ENCODE data around the gene DUSP14. TPM values are rescaled to one million over a fixed set of nuclear protein-coding genes. Genes with fewer than 3 reads are reported as not detected.

Gene DUSP14
- polyA plus RNA-seq, 1 experiment = 152 TPM

DNA sequence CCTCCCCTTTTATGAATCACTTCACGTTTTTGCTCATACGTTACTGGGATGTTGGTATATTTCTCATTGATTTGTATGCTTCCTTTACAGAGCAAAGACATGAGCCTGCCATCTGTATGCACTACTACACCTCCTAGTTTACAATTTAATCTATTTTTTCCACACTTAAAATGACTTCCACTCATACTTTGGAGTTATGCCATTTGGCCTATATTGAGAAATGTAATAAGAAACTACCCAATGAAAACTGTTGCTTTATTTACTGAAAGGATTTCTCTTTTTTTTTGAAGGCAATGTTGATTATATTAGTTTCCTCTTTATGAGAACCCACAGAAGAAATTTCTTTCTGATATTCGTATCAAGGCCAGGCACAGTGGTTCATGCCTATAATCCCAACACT lies 43.1 kb downstream of the DUSP14 start:
- Histone ChIP-seq H3K36me3 (ENCODE audit: control insufficient read depth, insufficient read depth, low read length) (peaks cover 15% of the 10 kb centered on the region), H3K4me3 (ENCODE audit: low read depth, low read length) (no peak overlapping the region), H3K27me3 (ENCODE audit: control insufficient read depth, insufficient read depth, low read length) (no peaks in the 10 kb centered on the region)
- POLR2A ChIA-PET = no interaction called here
- CTCF ChIA-PET = interaction anchor here (0.9 kb wide), 1 partner anchor 9 kb away, joined by 5 read pairs; no protein-coding TSS in a partner anchor
- no peak for DNase-seq (ENCODE audit: low read depth)
- TF ChIP-seq, protein P1, sequence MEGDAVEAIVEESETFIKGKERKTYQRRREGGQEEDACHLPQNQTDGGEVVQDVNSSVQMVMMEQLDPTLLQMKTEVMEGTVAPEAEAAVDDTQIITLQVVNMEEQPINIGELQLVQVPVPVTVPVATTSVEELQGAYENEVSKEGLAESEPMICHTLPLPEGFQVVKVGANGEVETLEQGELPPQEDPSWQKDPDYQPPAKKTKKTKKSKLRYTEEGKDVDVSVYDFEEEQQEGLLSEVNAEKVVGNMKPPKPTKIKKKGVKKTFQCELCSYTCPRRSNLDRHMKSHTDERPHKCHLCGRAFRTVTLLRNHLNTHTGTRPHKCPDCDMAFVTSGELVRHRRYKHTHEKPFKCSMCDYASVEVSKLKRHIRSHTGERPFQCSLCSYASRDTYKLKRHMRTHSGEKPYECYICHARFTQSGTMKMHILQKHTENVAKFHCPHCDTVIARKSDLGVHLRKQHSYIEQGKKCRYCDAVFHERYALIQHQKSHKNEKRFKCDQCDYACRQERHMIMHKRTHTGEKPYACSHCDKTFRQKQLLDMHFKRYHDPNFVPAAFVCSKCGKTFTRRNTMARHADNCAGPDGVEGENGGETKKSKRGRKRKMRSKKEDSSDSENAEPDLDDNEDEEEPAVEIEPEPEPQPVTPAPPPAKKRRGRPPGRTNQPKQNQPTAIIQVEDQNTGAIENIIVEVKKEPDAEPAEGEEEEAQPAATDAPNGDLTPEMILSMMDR (IDR thresholded peaks at IDR 0.05; ENCODE audit: insufficient read depth, low read depth, low read length) = no peak

DNA sequence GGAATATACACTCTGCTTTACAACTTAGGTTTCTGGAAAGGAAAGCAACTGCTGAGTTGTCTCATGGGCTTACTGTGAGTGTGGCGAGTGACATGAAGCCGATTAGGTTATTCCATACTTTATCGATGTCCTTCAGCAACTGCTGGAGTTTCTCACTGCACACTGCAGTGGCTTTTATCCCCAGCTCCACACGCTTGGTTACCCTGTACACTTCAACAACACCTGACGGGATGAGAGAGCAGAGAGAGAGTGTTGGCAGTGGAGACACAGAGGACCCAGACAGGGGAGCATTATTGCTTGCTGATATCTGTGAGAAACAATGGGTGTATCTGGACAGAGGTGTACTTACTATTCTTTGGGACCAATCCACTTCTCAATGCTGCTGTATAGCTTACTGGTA lies 46.2 kb downstream of the DUSP14 start:
- Histone ChIP-seq H3K36me3 (ENCODE audit: control insufficient read depth, insufficient read depth, low read length) (peaks cover 28% of the 10 kb centered on the region), H3K27me3 (ENCODE audit: control insufficient read depth, insufficient read depth, low read length) (no peaks in the 10 kb centered on the region), H3K4me3 (ENCODE audit: low read depth, low read length) (no peak overlapping the region)
- DNase-seq (ENCODE audit: low read depth) = no peak
- ChIA-PET POLR2A (no interaction called here), CTCF (interaction anchor here (1.2 to 1.4 kb wide), 3 partner anchors 10 to 162 kb away, joined by 3 to 4 read pairs (median 4); no protein-coding TSS in a partner anchor)
- TF ChIP-seq, protein P1 (IDR thresholded peaks at IDR 0.05; ENCODE audit: insufficient read depth, low read depth, low read length) = no peak

DNA sequence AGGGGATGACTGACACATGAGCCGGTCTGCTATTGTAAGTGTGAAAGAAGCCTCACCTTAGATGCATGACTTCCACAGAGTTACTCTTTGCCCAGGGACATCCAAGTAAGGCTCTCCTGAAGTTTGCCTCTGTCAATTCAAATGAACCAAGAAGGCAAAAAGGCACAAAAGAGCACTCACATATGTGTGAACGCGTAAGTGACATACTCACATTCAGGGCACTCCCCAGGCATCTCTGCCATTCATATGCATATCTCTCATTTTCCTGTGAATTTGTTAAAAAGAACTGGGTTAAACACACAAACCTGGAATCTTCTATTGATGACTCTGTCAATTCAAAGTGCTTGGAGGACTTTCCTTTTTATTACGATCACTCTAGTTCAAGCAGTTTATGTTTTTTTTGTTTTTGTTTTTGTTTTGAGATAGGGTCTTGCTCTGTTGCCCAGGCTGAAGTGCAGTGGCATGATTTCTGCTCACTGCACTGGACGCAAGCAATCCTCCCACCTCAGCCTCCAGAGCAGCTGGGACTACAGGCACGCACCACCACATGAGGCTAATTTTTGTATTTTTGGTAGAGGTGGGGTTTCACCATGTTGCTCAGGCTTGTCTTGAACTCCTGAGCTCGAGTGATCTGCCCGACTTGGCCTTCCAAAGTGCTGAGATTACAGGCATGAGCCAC lies 49.4 kb downstream of the DUSP14 start:
- Histone ChIP-seq H3K36me3 (ENCODE audit: control insufficient read depth, insufficient read depth, low read length) (peaks cover 32% of the 10 kb centered on the region), H3K27me3 (ENCODE audit: control insufficient read depth, insufficient read depth, low read length) (no peaks in the 10 kb centered on the region), H3K4me3 (ENCODE audit: low read depth, low read length) (no peak overlapping the region)
- TF ChIP-seq, protein P1 (IDR thresholded peaks at IDR 0.05; ENCODE audit: insufficient read depth, low read depth, low read length) = no peak
- no peak for DNase-seq (ENCODE audit: low read depth)
- ChIA-PET CTCF (no interaction called here), POLR2A (no interaction called here)

DNA sequence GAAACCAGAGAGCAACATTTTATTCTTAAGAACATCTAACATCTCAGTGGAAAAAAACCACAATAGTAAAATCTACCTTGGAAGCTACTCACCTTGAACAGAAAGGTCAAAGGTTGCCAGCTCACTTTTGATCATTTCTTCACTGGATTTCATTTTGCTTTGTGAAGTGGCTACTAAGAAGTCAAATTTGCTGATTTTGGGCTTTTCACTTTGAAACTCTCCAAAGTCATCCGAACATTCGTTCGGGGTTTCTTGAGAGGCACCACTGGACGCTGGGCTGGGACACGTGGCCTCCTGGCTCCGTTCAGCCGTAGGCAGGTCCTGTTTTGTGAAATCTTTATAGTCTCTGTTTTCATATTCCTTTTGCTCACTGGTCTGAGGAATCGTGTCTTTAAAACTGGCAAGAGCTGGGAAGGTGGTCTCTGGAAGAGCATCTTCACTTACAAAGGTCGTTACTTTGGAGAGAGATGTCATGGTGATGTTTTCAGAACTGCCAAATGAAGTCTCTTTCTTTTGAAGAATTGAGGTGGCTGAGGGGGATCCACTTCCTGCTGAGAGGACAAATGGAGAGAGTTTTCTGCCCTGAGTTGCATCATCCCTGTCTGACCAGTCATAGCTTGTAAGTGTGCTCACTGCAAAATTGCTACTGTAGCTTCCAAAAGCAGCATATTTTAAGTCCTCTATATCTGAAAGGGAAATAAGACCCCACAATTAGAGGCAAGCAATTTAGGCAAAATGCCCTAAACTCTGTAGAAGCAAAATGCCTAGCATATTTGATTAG lies 52.4 kb downstream of the DUSP14 start:
- TF ChIP-seq, protein P1 (IDR thresholded peaks at IDR 0.05; ENCODE audit: insufficient read depth, low read depth, low read length) = no peak
- no peak for DNase-seq (ENCODE audit: low read depth)
- ChIA-PET CTCF (interaction anchor here (1.1 to 1.9 kb wide), 4 partner anchors 9 to 16 kb away, joined by 4 to 5 read pairs (median 4); no protein-coding TSS in a partner anchor), POLR2A (no interaction called here)
- no peaks in the 10 kb centered on the region for H3K27me3 ChIP-seq (ENCODE audit: control insufficient read depth, insufficient read depth, low read length)
- H3K4me3 ChIP-seq (ENCODE audit: low read depth, low read length) = no peak overlapping the region
- H3K36me3 ChIP-seq (ENCODE audit: control insufficient read depth, insufficient read depth, low read length) = peaks cover 22% of the 10 kb centered on the region

DNA sequence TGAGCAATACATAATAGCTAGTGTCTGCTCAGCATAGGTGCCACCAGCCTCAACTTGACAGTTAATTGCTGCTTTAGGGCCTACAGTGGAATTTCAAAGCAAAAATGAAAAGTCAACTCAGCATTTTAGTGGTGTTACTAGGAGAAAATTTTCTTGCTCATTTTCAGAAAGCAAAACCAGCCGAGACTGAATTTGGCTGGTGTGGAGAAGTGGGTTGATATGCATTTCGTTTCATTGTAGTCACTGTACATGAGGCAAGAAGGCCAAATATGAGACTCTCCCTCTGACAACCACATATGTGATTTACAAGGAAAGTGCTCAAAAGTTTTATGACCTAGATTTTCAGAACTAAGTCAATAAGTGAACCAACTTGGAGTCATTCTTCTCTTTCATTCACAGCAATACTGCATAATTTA lies 54.0 kb downstream of the DUSP14 start:
- no peak for DNase-seq (ENCODE audit: low read depth)
- ChIA-PET POLR2A (no interaction called here), CTCF (interaction anchor here (0.6 to 1.6 kb wide), 3 partner anchors 9 to 265 kb away, joined by 4 to 6 read pairs (median 6); no protein-coding TSS in a partner anchor)
- no peak overlapping the region for H3K4me3 ChIP-seq (ENCODE audit: low read depth, low read length)
- peaks cover 19% of the 10 kb centered on the region for H3K36me3 ChIP-seq (ENCODE audit: control insufficient read depth, insufficient read depth, low read length)
- H3K27me3 ChIP-seq (ENCODE audit: control insufficient read depth, insufficient read depth, low read length) = no peaks in the 10 kb centered on the region
- TF ChIP-seq, protein P1 (IDR thresholded peaks at IDR 0.05; ENCODE audit: insufficient read depth, low read depth, low read length) = no peak
